IPS DF 4.7 (cell line): ENCODE data around the gene FANCC.

Source experiments
- DNase-seq: peaks from one replicate; pipeline ENCODE4 v3.0.0-alpha.2; 2013; ENCODE audit warnings: low spot score; ENCODE audit errors: extremely low read depth

FANCC gene

GRCh38 chr9:95150903-95151302, 166.6 kb downstream of the FANCC start:
- DNase-seq = no peak

- DNase-seq = no peak
Observed at GRCh38 chr9:95148208-95148520, 169.3 kb downstream of the FANCC start.

- no peak for DNase-seq
Observed at GRCh38 chr9:95147452-95148207, 169.9 kb downstream of the FANCC start.

GRCh38 chr9:95143591-95144561, 173.6 kb downstream of the FANCC start:
- DNase-seq = no peak

GRCh38 chr9:95142728-95143127, 174.8 kb downstream of the FANCC start:
- no peak for DNase-seq

- no peak for DNase-seq
Observed at GRCh38 chr9:95142315-95142714, 175.2 kb downstream of the FANCC start.

- DNase-seq = no peak
Observed at GRCh38 chr9:95140821-95141220, 176.7 kb downstream of the FANCC start.

GRCh38 chr9:95139126-95139525, 178.4 kb downstream of the FANCC start:
- DNase-seq = no peak

- DNase-seq = no peak
Observed at GRCh38 chr9:95138474-95138873, 179.0 kb downstream of the FANCC start.

GRCh38 chr9:95137587-95138145, 179.8 kb downstream of the FANCC start:
- no peak for DNase-seq

GRCh38 chr9:95135756-95136155, 181.8 kb downstream of the FANCC start:
- no peak for DNase-seq

GRCh38 chr9:95134457-95134881, 183.0 kb downstream of the FANCC start:
- no peak for DNase-seq

GRCh38 chr9:95133325-95133705, 184.2 kb downstream of the FANCC start:
- no peak for DNase-seq

GRCh38 chr9:95132366-95133324, 184.9 kb downstream of the FANCC start:
- DNase-seq = no peak

- DNase-seq = peak; percentile 68
Observed at GRCh38 chr9:95131023-95131943, 186.2 kb downstream of the FANCC start.

GRCh38 chr9:95130484-95130883, 187.0 kb downstream of the FANCC start:
- DNase-seq = no peak

GRCh38 chr9:95129476-95130291, 187.8 kb downstream of the FANCC start:
- DNase-seq = no peak

GRCh38 chr9:95128177-95128524, 189.4 kb downstream of the FANCC start:
- no peak for DNase-seq
